Stimulated activated CD4-positive, alpha-beta T cell treated with anti-CD3 and anti-CD28 coated beads, Interleukin-15, amount 100 ng/mL, for 24 hours (primary cell): ENCODE results near the gene HELZ.
"Not testable (repeated sequence)": the region's sequence is repeated elsewhere in the genome, so short reads cannot be mapped to it uniquely, and the experiment has no call there.

Source experiments
- DNase-seq: peaks from one replicate; pipeline ENCODE4 v3.0.0-alpha.2; 2020

HELZ gene

GRCh38 chr17:67044016-67044772 lies 200.8 kb downstream of the HELZ start, which contains the start of gene CACNG1:
TSS of gene CACNG1 (plus strand) at chr17:67044554. CDS start at chr17:67044661, 107 bp downstream.
- no peak for DNase-seq

- DNase-seq, result no peak
These were observed 201.7 kb downstream of the HELZ start for GRCh38 chr17:67043283-67043682.

DNA sequence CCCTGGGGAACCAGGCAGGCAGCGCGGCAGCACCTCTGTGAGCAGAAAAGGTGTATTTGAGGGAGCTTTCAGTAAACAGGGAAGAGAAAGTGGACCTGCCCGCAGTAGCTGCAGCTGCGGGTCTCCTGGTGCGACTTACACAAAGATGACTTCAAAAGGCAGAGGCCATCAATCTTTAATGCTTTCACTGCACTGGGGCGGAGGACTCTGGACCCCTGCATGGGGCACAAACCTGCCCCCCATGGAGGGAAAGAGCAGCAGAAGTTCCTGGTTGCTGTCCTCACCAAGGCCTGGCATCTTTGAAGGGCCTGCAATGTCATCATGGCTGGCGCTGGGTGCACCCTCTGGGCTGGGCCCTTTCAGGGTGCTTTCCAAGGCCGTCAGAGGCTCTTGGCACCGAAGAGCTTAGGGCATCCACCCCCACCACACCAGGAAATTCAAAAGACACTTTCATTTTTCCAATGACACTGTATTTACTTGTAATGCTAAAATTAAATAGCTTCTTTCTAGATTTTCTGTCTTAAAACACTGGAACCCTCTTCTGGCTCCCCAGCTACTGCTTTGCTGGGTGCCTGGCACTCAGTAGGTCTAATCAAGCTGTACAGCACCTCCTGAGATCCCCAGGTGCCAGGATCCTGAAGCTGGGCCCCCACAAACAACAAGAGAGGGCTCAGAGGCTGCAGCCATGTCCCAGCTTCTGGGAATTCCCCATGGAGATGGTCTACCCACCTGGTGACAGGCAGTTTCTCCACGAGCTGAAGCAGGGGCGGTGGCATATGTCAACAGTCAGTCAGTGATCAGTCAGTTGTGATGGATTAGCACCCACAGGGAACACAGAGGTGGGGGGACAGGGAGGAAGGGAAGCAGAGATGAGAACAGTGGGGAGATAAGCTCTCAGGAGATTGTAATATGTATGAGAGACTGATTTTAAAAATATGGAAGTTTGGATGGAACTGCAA lies 202.8 kb downstream of the HELZ start:
- no peak for DNase-seq

GRCh38 chr17:67041531-67041930 lies 203.5 kb downstream of the HELZ start:
- DNase-seq, result no peak

- not testable (repeated sequence) for DNase-seq
These were observed 203.9 kb downstream of the HELZ start for GRCh38 chr17:67041119-67041518.

- DNase-seq, result no peak
These were observed 204.3 kb downstream of the HELZ start for GRCh38 chr17:67040652-67041051.

DNA sequence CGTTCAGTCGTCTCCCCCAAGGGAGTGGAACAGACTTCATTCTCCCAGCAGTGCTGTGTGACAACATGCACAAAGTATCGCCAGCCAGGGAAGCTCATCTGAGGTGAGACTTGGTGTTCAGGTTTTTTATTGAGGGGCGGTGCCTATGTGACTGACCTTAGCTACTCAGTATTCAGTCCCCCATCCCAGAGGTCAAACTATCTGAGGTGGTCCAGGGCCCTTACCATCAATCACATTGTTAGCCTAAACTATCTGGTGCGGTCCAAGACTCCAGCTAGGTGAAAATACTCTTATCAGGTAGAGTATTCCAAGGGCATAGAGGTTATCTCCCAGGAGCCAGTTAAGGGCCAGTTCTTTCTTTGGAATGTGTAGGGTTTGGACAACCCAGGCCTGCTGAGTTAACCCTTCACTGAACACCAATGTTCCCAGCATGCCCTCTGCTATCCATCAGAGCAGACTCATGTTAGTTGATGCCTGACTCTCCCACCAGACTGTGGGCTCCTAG lies 206.1 kb downstream of the HELZ start:
- no peak for DNase-seq

DNA sequence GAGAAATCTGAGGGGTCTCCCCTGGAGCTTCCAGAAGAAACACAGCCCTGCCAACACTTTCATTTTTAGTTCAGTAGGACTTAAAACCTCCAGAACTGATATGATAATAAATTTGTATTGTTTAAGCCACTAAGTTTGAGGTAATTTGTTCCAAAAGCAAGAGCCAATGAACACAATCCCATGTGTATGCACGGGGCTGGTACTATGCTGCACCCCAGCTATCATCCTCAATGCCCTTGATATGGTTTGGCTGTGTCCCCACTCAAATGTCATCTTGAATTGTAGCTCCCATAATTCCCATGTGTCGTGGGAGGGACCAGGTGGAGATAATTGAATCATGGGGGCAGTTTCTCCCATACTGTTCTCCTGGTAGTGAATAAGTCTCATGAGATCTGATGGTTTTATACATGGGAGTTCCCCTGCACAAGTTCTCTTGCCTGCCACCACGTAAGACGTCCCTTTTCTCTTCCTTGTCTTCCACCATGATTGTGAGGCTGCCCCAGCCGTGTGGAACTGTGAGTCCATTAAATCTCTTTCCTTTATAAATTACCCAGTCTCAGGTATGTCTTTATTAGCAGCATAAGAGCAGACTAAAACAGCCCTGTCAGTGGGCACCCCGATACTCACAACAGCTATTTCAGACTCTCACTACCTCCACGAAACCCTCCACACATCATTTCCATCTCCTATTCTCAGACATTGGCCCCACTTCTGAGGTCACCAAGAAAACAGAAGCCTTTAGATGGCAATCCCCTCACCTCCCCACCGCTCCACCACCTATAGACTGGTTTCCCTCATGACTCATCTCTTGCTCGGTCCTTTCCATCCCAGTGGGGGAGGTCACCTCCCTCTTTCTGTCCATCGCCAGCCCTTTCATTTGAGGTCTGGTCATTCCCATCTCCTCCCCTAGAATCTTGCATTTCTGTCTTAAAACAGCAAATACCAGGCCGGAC lies 209.6 kb downstream of the HELZ start:
- no peak for DNase-seq

DNA sequence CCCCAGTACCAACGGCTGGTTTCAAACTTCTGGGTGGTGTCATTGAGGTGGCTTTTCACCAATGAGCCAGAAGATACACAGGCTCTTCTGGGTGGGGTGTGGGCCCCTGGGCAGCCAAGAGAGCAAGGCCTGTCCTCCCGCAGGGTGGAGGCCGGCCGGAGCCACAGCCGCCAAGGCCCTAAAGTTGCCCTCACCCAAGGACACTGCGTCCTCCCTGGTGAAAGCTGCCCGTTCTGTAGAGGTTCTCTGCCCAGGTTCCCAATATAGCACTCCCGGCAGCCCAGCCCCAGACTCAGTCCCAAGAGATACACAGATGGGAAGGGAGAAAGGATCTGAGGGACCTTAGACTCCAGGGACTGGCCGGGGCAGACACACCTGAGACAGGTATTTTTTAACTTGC lies 211.4 kb downstream of the HELZ start:
- no peak for DNase-seq

DNA sequence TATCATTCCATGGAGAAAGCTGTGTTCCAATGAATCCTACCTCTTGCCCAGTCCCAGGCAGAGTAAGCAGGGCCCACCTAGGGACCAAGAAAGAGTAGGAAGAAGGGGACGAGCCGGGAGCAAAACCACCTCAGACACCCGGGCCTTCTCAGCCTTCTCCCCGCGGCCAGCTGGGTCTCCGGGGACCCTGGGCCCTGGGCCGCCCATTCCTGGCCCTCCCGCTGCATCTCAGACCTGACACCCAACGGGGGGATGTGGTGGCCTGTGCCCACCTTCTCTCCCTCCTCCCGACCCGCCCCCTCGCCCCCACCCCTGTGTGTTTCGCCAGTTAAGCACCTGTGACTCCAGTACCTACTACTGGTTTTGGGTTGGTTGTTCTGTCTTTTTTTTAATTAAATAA lies 212.0 kb downstream of the HELZ start:
- no peak for DNase-seq

DNA sequence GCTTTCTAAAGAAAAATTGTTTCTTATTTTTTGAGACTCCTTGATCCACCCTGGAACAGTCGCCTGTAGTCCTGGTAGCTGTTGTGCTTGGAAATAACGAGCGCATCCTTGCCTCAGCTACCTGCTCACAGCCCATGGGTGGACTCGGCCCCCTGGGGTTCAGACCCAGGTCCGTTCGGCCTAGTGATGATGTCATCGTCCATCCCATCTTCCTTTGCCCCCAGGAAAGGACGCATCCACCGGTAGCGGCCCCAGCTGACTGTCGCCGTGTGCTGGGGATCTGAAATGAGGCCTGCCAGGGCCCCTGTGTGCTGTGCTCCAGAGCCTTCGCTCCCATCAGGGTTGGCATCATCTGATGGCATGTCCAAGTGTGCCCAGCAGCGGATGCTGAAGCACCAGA lies 212.6 kb downstream of the HELZ start:
- no peak for DNase-seq

GRCh38 chr17:67030641-67031040 lies 214.4 kb downstream of the HELZ start:
- DNase-seq, result no peak

DNA sequence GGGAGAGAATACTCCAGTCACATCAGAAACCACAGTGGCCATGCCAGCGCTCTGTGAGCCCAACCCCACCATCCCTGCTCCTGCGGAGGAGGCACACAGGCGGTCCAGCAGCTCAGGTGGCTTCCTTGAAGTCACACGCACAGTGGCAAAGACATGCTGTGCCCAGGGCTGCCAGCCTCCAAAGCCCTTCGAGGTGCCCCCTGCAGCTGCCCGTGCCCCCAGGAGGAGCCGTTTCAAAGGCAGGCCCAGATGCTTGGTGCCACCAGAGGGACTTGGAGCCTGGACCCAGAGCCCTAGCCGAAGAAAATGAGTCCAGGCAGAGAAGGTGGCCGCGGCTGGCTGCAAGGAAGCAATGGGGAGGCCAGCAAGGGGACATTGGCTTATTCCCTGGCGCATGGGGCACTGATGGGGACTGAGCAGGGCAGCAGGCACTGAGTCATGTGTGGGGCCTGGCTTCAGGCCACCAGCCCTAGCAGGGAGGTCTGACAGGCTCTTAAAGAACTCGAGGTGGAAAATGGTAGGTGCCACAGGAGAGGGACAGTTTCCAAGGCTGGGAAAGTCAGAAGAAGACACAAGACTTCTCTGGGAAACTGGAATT lies 217.9 kb downstream of the HELZ start:
- DNase-seq, result no peak

DNA sequence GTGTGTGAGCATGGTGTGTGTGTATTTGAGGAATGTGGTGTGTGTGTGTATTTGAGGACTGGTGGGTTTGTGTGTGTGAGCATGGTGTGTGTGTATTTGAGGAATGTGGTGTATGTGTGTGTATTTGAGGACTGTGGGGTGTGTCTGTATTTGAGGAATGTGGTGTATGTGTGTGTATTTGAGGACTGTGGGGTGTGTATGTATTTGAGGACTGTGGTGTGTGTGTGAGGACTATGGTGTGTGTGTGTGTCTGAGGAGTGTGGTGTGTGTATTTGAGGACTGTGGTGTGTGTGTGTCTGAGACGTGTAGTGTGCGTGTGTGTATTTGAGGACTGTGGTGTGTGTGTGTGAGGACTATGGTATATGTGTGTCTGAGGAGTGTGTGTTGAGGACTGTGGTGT lies 218.7 kb downstream of the HELZ start:
- no peak for DNase-seq

DNA sequence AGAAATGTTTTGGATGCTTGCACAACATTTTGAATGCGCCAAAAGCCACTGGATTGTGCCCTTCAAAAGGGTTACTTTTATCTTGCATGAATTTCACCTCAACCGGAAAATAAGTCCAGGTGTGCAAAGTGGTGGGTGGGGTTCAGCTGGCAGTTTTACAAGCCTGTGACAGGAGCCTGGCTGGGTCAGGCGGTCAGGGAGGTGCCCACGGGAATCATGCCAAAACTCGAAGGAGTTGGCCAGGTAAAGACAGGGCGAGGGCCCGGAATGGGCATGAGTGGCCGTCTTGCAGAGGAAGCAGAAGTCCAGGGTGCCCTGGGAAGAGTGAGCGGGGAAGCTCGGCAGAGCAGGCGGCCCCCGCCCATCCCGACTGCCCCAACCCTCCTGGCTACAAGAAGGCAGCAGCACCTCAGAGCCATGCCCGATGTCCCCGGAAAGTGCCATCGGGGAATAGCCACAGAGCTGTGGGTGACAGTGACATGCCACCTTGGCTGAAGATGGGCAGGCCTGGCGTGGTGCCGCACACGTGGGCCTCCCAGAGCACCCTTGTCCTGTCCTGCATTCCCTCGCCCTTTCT lies 219.7 kb downstream of the HELZ start:
- no peak for DNase-seq

- DNase-seq, result no peak
These were observed 220.3 kb downstream of the HELZ start for GRCh38 chr17:67024736-67025135.

DNA sequence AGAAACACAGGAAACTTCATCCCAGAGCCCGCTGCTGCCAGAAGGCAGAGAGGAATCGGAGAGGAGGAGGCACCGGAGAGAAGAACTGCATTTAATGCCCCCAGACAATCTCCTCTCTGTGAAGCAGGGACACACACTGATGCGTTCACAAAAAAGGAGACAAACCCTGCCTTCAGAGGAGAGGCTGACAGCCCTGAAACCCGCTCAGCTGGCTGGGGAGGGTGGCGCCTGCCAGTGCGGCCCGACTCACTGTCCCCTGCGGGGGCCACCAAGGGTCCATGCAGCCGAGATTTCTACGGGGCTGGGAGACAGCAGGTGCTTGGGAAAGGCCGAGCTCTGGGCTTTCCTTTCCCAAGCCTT lies 222.6 kb downstream of the HELZ start:
- DNase-seq, result no peak

DNA sequence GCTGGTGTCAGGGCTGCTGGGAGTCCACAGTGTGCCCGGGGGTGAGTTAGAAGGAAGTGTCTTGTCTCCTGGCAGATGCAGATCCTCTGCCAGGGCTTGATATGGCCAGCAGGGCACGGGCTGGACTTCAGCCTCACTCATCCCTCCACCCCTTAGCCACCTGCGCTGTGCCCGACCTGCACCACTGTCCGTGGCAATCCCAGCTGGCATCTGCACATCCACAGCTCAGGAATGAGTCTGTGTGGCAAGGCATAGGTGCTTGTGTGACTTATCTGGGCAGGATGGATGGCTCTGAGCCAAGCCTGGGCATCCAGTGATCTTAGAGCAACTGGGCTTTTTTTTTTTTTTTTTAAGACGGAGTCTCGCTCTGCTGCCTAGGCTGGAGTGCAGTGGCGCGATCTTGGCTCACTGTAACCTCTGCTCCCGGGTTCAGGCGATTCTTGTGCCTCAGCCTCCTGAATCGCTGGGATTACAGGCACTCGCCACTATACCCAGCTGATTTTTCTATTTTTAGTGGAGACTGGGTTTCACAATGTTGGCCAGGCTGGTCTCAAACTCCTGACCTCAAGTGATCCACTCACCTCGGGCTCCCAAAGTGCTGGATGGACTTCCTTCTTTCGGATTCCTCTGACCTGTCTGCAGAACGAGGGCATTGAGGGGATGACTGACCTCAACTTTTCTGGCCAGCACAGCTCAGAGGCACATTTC lies 223.1 kb downstream of the HELZ start:
- DNase-seq, result no peak

GRCh38 chr17:67021196-67021595 lies 223.8 kb downstream of the HELZ start:
- DNase-seq, result peak; percentile 7
